GF-D8 (cell line): Measurements from ENCODE around the gene BCL7C.
"Not testable (repeated sequence)": the region's sequence is repeated elsewhere in the genome, so short reads cannot be mapped to it uniquely, and the experiment has no call there.

Experiments
- DNase-seq: peaks from one replicate; lab custom pipeline; 2025; lab: John Stamatoyannopoulos, UW

Gene BCL7C

GRCh38 chr16:30894540-30895368 is 877 bp upstream of the BCL7C start:
- DNase-seq: no peak

- DNase-seq: no peak
Measured at GRCh38 chr16:30893417-30893743, 497 bp downstream of the BCL7C start.

- no peak for DNase-seq
Measured at GRCh38 chr16:30892670-30893416, 1.0 kb downstream of the BCL7C start.

GRCh38 chr16:30891043-30891823 is 2.6 kb downstream of the BCL7C start:
- DNase-seq: not testable (repeated sequence)

- DNase-seq: no peak
Measured at GRCh38 chr16:30889721-30890120, 4.2 kb downstream of the BCL7C start.

- DNase-seq: no peak
Measured at GRCh38 chr16:30888856-30889499, 4.9 kb downstream of the BCL7C start.

- no peak for DNase-seq
Measured at GRCh38 chr16:30887927-30888326, 6.0 kb downstream of the BCL7C start.

GRCh38 chr16:30886145-30886544 is 7.7 kb downstream of the BCL7C start:
- DNase-seq: no peak

GRCh38 chr16:30885196-30885595 is 8.7 kb downstream of the BCL7C start:
- DNase-seq: no peak

- no peak for DNase-seq
Measured at GRCh38 chr16:30884760-30885159, 9.1 kb downstream of the BCL7C start.

GRCh38 chr16:30882429-30883310 is 11.2 kb downstream of the BCL7C start:
- DNase-seq: no peak

GRCh38 chr16:30876867-30877266 is 17.0 kb downstream of the BCL7C start:
- no peak for DNase-seq

- DNase-seq: peak; percentile 72
Measured at GRCh38 chr16:30875871-30876801, 17.7 kb downstream of the BCL7C start.

GRCh38 chr16:30874821-30875717 is 18.8 kb downstream of the BCL7C start:
- DNase-seq: peak; percentile 56

- no peak for DNase-seq
Measured at GRCh38 chr16:30874244-30874820, 19.5 kb downstream of the BCL7C start.

- no peak for DNase-seq
Measured at GRCh38 chr16:30870904-30871303, 23.0 kb downstream of the BCL7C start.

- DNase-seq: no peak
Measured at GRCh38 chr16:30867747-30868146, 26.1 kb downstream of the BCL7C start.

- no peak for DNase-seq
Measured at GRCh38 chr16:30866031-30866430, 27.8 kb downstream of the BCL7C start.

- DNase-seq: not testable (repeated sequence)
Measured at GRCh38 chr16:30863178-30863577, 30.7 kb downstream of the BCL7C start.
